HG03196 (cell line): ENCODE data around the gene TTC23.

Experiments
- ATAC-seq: cut with Tn5 transposase; IDR thresholded peaks from one replicate; pipeline ENCODE4 v1.9.1; 2021; ENCODE audit not compliant: unreplicated experiment

Gene TTC23

DNA sequence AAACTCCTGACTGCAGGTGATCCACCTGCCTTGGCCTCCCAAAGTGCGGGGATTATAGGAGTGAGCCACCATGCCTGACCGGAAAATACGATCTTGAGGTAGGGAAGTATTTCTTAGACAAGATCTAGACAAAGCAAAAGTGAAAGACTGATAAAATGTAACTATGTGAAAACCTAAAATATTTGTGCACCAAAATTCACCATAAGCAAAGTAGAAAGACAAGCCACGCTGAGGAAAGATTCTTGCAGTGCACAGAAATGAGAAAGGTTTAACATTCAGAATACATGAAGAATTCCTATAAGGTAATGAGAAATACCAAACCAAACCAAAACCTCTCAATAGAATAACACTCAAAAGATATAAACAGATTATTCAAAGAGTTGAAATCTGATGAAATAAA, 108.8 kb downstream of the TTC23 start:
- ATAC-seq, result no peak

DNA sequence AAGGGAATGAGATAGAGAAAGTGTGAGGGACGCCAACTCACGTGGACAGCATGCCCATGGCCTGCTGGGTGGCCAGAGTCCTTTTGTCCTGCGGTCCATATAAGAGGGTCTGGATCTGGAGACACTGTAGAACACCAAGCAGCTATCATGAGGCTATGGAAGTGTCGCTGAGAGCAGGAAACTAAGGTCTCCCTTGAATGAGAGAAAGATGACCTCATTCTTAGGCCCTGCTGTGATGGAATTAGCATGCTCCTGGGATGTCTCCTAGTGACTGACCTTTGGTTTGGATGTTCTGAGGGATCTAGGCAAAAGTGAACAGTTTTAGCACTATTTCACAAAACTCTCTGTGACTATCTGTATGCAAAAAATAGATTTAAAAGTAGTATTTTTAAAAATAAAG, 110.1 kb downstream of the TTC23 start:
- ATAC-seq, result no peak

DNA sequence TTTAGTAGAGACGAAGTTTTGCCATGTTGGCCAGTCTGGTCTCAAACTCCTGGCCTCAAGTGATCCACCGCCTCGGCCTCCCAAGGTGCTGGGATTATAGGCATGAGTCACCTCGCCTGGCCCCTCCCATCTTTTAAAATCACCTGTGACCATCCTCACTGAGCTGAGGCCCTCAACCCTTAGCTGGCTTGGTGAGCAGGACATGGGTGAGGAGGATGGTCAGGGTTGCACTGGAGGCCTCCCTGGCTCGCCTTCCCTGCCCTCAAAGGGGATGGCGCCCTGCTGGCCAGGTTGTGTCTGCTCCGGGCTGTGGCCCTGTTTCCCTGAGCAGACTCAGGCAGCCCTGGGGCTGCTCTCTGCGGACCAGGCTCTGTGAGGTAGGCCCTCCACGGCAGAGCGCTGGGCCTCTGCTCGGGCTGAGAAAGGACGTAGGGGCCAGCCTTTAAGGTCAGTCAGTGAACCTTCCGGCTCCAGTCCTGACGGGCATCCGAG, 110.8 kb downstream of the TTC23 start:
- ATAC-seq, result no peak

DNA sequence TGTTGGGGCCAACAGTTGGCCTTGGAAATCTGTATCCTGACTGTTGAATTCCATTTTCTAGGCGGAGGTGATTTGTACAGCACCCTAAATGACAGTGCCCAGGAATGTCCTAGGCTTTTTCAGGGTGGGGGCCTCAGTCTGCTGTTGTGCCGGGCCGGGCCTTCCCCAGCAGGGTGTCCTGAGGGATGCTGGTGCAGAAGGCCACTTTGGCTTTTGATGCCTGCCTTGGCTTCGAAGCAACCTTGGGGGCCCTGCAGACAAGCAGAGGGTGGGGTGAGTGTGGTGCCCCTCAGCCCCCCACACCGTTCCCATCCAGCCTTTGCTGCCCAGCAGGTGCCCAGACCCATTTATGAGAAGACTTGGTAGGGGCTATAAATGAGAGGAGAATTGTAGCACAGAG, 111.5 kb downstream of the TTC23 start:
- no peak for ATAC-seq

DNA sequence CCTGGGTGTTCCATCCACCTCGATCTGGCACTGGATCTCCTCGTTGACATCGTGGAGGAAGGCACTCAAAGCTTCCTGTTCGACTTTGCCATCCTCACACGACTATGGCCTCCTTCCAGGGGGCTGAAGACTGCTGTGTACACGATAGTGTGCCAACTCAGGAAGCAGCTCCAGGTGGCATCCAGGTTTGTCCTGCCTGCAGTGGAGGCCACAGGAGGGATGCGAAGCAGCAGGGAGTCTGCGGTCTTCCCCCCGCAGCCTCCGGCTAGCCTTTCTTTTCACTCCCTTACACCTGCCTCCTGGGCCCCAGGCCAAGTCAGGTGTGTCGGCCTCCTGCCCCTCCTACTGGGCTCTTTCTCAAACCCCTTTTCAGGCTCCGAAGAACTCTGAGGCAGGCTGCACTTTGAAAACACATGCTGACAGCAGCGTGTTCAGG, 112.3 kb downstream of the TTC23 start:
- no peak for ATAC-seq

DNA sequence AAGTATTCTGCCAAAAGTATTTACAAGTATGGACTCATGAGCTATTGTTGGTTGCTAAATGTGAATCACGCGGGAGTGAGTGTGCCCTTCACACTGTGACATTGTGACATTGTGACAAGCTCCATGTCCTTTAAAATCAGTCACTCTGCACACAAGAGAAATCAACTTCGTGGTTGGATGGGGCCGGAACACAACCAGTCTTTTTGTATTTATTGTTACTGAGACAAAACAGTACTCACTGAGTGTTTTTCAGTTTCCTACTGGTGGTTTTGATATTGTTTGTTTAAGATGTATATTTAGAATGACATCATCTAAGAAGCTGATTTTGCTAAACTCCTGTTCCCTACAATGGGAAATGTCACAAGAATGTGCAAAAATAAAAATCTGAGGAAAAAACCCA, 114.2 kb downstream of the TTC23 start:
- peak; percentile 75 for ATAC-seq

DNA sequence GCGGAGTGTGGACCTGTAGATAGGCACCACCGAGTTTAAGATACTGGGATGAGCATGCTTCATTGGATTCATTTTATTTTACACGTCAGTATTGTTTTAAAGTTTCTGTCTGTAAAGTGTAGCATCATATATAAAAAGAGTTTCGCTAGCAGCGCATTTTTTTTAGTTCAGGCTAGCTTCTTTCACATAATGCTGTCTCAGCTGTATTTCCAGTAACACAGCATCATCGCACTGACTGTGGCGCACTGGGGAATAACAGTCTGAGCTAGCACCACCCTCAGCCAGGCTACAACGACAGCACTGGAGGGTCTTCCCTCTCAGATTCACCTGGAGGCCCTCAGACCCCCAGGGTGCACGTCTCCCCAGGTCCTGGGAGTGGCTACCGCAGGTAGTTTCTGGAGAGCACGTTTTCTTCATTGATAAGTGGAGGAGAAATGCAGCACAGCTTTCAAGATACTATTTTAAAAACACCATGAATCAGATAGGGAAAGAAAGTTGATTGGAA, 115.0 kb downstream of the TTC23 start:
- ATAC-seq, result no peak

DNA sequence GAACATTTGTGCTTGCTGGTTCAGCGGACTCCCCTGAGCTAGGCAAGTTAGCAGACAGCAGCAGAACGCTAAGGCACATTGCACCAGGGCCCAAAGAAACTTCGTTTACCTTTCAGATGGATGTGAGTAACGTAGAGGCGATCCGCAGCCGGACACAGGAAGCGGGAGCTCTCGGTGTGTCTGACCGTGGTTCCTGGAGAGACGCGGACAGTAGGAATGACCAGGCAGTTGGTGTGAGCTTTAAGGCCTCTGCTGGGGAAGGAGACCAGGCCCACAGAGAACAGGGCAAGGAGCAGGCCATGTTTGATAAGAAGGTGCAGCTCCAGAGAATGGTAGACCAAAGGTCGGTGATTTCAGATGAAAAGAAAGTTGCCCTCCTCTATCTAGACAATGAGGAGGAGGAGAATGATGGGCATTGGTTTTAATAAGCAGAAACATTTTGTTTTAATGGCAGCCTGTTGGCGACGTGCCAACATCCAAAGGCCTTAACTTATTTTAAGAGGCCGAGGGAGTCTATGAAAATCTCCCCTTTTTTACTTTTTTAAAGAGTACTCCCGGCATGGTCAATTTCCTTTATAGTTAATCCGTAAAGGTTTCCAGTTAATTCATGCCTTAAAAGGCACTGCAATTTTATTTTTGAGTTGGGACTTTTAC, 116.6 kb downstream of the TTC23 start:
- no peak for ATAC-seq

DNA sequence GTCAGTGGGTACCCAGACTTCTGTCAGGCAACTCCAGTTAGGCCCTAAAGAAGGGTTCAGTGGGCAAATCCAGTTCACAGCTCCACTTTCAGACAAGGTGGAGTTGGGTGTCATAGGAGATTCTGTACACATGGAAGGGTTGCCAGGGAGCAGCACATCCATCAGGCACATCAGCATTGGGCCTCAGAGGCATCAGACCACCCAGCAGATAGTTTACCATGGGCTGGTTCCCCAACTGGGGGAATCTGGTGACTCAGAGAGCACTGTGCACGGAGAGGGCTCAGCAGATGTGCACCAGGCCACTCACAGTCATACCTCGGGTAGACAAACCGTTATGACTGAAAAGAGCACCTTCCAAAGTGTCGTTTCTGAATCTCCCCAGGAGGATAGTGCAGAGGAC, 117.3 kb downstream of the TTC23 start:
- ATAC-seq, result no peak

DNA sequence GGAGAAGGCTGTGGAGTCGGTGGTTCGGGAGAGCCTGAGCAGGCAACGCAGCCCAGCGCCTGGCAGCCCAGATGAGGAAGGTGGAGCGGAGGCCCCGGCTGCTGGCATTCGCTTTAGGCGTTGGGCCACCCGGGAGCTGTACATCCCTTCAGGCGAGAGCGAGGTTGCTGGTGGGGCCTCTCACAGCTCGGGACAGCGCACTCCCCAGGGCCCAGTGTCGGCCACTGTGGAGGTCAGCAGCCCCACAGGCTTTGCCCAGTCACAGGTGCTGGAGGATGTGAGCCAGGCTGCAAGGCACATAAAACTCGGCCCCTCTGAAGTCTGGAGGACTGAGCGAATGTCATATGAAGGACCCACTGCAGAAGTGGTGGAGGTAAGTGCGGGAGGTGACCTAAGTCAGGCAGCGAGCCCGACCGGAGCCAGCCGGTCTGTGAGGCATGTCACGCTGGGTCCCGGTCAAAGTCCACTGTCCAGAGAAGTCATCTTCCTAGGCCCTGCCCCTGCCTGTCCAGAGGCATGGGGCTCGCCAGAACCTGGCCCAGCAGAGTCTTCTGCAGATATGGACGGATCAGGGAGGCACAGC, 117.8 kb downstream of the TTC23 start:
- no peak for ATAC-seq

DNA sequence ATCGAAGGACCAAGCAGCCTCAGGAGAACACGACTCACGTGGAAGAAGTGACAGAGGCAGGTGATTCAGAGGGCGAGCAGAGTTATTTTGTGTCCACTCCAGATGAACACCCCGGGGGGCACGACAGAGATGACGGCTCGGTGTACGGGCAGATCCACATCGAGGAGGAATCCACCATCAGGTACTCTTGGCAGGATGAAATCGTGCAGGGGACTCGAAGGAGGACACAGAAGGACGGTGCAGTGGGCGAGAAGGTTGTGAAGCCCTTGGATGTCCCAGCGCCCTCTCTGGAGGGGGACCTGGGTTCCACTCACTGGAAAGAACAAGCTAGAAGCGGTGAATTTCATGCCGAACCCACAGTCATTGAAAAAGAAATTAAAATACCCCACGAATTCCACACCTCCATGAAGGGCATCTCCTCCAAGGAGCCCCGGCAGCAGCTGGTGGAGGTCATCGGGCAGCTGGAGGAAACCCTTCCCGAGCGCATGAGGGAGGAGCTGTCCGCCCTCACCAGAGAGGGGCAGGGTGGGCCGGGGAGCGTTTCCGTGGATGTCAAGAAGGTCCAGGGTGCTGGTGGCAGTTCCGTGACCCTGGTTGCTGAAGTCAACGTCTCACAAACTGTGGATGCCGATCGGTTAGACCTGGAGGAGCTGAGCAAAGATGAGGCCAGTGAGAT, 118.5 kb downstream of the TTC23 start:
- ATAC-seq, result no peak

DNA sequence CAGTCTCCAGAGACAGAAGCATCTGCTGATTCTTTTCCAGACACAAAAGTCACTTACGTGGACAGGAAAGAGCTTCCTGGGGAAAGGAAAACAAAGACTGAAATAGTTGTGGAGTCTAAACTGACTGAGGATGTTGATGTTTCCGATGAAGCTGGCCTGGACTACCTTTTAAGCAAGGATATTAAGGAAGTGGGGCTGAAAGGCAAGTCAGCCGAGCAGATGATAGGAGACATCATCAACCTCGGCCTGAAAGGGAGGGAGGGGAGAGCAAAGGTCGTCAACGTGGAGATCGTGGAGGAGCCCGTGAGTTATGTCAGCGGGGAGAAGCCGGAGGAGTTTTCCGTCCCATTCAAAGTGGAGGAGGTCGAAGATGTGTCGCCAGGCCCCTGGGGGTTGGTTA, 119.1 kb downstream of the TTC23 start:
- ATAC-seq, result no peak

DNA sequence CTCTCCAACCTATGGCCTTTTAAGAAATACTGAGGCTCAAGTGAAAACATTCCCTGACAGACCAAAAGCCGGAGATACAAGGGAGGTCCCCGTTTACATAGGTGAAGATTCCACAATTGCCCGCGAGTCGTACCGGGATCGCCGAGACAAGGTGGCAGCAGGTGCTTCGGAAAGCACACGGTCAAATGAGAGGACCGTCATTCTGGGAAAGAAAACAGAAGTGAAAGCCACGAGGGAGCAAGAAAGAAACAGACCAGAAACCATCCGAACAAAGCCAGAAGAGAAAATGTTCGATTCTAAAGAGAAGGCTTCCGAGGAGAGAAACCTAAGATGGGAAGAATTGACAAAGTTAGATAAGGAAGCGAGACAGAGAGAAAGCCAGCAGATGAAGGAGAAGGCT, 119.7 kb downstream of the TTC23 start:
- ATAC-seq, result no peak

DNA sequence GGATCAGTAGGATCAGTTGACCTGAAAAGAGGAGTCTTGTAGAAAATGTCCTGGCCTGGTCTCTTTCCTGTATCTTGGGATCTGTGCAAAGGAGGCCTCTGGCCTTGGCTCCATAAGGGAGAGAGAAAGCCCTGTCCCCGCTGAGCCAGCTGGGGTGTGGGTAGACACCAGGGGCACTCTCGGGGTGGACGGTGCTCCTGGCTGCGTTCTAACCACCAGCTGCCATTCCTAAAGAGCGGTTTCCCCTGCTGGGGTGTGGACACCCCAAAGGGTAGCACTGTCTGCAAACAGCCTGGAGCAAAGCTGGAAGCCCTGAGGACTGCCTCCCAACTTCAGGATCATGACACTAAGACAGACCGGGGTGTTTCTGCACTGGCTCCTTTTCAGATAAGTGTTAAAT, 121.0 kb downstream of the TTC23 start:
- ATAC-seq, result no peak

DNA sequence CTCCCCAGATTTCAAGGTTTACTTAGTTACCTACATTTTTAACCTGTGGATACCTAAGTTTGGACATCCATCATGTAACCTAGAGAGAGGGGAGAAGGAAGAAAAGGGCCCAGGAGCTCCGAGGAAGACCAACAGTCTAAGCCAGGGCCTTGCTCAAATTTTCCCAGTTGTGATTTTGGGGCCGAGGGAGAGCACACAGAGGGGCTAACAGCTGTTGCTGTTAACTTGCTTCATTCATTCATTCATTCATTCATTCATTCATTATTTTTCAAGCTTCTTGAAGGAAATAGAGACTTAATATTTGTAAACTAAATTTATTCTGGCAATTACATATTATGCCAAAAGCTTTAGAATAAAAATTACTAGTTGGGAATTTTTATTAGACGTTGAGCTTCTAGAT, 121.6 kb downstream of the TTC23 start:
- no peak for ATAC-seq

DNA sequence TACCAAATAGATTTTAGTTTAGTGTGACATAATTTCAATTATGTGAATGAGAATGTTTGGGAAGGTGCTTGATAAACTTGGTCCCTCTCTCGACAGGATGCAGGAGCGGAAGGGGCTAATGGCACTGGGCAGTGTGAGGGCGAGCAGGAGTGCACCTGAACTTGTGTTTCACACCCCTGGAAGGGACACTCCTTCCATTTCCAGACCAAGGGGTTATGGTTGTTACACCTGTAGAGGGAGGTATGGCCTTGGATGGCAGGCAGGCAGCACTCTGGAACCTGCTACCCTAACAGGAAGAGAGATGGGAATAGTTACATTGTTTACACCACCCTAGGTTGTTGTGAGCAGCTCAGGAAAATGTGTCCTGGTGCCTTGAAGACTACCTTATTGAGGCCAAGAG, 122.5 kb downstream of the TTC23 start:
- ATAC-seq, result no peak

DNA sequence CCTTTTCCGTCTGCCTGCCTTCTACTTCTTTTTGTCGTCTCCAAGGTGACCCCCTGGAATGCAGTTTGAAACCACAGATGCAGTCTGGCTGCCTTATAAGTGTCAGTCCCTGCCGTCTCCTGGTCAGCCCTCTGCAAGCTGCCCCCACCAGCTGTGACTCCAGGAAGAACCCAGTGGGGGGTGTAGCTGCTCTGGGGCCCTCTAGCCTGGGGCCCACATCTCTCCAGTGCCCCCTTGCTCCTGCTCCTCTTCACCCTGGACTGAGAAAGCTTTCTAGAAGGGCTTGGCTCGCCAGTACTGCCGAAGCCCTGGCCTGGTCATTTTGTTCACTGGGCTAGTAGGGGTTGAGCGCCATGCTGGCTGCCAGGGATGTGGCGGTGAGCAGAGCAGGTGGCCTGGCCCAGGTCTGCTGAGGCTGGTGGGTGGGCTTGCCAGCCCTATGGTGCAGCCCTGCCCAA, 123.2 kb downstream of the TTC23 start:
- no peak for ATAC-seq

DNA sequence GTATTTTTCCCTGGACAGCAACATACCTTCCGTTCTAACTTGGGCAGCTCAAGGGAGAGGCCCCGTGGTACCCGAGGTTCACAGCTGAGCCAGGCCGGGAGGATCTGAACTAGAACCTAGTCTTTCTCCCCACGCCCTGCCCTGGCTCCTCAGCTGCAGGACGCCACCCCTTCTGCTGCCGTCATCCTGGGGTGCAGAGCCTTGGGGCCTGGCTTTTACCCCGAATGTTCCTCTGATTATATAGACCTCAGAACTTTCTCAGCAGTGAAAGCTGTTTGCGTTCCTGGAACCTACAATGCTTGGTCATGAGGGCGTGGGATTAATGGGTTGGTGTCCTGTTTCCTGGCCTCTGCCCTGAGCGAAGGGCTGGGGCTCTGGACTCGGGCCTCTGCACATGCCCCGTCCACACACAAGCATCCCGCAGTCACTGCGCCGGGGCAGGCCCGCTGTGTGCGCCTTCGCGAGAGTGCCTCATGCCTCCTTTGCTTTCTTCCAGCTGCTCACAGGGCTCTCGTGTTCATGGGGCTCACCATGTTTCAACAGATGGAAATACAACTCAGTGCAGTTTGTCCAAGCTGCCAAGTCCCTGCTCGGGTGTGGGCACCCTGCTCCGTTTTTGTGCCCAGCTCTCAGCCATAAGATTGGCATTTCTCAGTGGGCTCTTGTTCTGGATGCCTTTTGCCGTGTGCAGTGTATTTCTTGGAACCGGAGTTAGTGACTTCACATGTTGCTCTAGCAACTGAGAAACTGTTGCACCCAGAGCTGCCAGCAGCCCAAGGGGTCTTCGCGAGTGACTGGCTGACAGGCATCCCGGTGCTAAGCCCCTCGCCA, 124.1 kb downstream of the TTC23 start:
- no peak for ATAC-seq

DNA sequence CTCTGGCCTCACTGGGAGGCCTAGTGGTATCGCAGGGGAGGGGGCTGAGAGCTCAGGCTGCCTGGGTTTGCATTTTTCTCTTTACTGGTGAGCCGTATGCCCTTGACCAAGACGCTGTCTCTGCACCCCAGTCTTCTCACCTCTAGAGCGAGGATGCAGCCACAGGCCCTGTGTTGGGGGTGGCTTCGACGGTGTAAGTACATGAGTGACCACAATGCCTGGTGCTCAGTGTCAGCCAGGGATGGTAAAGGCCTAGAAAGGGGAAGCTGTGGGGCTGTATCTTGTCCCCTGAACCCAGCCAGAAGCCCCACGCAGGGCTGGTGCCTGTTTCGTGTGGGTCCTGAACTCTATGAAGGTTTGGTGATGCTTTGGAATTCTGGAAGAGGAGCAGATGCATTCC, 124.7 kb downstream of the TTC23 start:
- ATAC-seq, result no peak

DNA sequence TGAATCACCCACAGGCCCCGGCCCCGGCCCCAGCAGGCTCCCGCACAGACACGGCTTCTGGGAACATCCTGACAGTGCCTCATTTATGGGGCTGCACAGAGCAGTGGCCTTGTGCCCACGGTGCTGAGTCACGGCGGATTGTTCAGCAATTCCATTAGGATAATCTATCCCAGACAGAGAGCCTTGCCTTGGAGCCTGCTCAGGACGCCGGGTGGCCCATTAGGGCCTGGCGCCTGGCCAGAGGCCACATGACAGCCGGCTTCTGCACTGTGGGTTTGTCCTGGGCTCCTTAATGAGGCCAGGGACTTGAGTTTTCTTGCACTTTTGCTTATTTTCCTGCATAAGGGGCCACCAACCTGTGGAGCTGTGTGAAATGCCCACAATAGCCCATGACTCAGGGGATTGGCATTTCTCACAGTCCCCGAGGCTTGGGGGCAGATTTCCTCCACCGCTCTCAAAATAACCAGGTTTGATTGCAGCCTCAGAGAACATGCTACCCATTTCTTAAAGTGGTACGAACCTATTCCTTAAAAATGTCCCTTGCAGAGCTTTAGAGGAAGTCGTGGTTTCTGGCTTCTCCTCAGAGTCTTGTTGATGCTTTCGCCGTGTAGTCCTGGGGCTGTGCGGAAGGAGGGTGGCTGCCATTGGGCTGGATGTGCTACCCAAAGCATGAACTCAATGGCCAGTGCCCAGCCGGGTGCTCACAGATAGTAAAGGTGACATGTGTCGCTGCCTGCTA, 125.5 kb downstream of the TTC23 start:
- no peak for ATAC-seq
